ENCODE data around the gene RHEB. TPM values are rescaled to one million over a fixed set of nuclear protein-coding genes. Genes with fewer than 3 reads are reported as not detected.

RHEB gene
- polyA plus RNA-seq, 1 of the 3 experiments (the other 2 are of a cell fraction) = 87.3 TPM

DNA sequence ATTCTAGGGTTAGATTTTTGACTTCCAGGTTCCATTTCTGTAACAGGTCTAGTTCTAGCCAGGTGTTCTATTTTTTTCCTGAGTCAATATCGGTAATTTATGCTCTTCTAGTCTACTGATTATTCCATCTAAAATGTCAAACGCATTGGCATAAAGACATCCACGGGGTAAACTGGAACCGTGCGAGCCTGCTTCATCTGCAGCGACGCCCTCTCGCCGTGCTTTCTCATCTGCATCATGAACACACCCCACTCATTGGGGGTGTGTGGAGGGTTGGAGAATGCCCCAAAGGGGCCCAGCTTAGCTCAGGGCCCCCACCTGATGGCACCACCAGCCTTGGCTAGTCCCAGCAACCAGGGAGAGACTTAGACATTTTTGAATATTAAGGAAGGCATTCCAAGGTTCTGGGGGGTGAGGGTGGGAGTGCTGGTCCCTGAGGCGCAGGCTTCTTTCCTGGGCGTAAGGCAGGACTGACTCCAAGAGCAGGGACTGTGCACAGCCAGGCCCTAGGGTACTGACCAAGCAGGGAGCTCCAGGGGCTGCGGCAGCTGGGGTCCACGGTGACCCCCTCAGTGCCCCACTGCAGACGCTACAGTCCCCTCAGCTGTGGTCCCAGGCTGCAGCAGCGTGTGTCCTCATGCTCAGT lies 66.9 kb downstream of the RHEB start (continued):
- TF ChIP-seq, protein P1, sequence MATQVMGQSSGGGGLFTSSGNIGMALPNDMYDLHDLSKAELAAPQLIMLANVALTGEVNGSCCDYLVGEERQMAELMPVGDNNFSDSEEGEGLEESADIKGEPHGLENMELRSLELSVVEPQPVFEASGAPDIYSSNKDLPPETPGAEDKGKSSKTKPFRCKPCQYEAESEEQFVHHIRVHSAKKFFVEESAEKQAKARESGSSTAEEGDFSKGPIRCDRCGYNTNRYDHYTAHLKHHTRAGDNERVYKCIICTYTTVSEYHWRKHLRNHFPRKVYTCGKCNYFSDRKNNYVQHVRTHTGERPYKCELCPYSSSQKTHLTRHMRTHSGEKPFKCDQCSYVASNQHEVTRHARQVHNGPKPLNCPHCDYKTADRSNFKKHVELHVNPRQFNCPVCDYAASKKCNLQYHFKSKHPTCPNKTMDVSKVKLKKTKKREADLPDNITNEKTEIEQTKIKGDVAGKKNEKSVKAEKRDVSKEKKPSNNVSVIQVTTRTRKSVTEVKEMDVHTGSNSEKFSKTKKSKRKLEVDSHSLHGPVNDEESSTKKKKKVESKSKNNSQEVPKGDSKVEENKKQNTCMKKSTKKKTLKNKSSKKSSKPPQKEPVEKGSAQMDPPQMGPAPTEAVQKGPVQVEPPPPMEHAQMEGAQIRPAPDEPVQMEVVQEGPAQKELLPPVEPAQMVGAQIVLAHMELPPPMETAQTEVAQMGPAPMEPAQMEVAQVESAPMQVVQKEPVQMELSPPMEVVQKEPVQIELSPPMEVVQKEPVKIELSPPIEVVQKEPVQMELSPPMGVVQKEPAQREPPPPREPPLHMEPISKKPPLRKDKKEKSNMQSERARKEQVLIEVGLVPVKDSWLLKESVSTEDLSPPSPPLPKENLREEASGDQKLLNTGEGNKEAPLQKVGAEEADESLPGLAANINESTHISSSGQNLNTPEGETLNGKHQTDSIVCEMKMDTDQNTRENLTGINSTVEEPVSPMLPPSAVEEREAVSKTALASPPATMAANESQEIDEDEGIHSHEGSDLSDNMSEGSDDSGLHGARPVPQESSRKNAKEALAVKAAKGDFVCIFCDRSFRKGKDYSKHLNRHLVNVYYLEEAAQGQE (IDR thresholded peaks at IDR 0.05; ENCODE audit: low read depth, low read length) = no peak

DNA sequence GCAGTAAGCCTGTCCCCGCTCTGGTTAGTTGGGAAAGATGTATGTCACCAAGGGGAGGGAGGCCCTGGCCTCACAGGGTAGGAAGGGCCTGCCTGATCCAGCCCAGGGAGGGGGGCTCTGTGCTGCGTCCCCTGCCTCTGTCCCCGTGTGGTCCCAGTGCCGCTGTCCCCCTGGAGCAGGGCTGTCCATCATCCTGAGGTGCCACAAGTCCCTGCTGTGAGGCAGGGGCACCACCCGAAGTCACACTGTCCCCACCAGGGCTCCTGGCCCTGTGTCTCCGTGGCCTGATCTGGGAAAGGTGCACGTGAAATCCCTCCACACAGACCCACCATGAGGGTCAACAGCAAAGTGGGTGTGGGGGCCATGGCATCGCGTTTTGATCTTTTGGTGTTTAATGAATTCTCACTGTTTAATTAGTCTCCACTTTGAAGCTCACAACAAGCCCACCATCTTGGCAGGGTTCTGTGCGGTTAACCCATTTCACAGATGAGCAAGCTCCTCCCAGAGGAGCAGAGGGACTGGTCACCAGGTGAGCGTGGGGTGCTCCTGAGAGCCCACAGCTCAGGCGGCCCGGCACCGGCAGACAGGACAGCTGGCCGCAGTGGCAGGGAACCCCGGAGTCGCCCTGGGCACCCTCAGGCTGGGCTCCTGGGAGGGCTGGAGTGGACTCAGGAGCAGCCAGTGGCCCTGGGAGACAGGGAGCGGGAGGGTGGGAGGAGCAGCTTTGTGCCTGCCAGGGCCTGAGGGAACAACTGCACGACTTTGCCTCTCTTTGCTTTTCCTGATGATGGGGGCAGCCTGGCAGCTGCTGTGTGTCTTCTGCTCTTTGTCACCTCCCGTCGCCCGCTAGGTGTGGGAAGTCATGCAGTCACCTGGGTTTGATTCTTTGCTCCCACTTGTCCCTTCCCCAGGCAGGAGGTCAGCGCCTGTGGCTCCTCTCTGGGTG lies 67.8 kb downstream of the RHEB start:
- 79% methylated on average over 22 of the region's 23 CpGs for WGBS (ENCODE audit: low lambda C conversion rate)
- Histone ChIP-seq H3K27ac (ENCODE audit: low read depth in 2 of 2, low read length in 1 of 2) (no peak overlapping the region), H3K36me3 (replicated peaks in 1 of 2; ENCODE audit: control insufficient read depth in 1 of 2, insufficient read depth in 2 of 2, low read length in 1 of 2) (no peaks in the 10 kb centered on the region), H2AFZ (ENCODE audit: low read depth) (no peak overlapping the region), H3K9me2 (no peaks in the 10 kb centered on the region), H3K9ac (no peak overlapping the region), H3F3A (replicated peaks; ENCODE audit: insufficient read depth) (no peaks in the 10 kb centered on the region), H3K4me2 (no peak overlapping the region), H4K20me1 (ENCODE audit: insufficient read depth) (no peaks in the 10 kb centered on the region), H3K27me3 (ENCODE audit: insufficient read depth) (no peaks in the 10 kb centered on the region), H3K9me3 (no peaks in the 10 kb centered on the region), H3K4me3 (ENCODE audit: low read depth in 2 of 2, low read length in 1 of 2) (no peak overlapping the region), H3K79me2 (ENCODE audit: insufficient read depth) (no peaks in the 10 kb centered on the region), H3K4me1 (ENCODE audit: control insufficient read depth in 1 of 2, insufficient read depth in 2 of 2, low read depth in 1 of 2, low read length in 1 of 2) (no peaks in the 10 kb centered on the region; a peak in 1 of 4 replicates)
- ChIA-PET POLR2A (no interaction called here), CTCF (interaction anchor here (1.0 to 7.5 kb wide), 7 partner anchors 9 to 141 kb away, joined by 3 to 126 read pairs (median 3); no protein-coding TSS in a partner anchor)
- peak; percentile 55 for DNase-seq
- TF ChIP-seq, protein P2, sequence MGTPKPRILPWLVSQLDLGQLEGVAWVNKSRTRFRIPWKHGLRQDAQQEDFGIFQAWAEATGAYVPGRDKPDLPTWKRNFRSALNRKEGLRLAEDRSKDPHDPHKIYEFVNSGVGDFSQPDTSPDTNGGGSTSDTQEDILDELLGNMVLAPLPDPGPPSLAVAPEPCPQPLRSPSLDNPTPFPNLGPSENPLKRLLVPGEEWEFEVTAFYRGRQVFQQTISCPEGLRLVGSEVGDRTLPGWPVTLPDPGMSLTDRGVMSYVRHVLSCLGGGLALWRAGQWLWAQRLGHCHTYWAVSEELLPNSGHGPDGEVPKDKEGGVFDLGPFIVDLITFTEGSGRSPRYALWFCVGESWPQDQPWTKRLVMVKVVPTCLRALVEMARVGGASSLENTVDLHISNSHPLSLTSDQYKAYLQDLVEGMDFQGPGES (IDR thresholded peaks at IDR 0.05; ENCODE audit: low read depth, low read length) = no peak
- TF ChIP-seq, protein P3, sequence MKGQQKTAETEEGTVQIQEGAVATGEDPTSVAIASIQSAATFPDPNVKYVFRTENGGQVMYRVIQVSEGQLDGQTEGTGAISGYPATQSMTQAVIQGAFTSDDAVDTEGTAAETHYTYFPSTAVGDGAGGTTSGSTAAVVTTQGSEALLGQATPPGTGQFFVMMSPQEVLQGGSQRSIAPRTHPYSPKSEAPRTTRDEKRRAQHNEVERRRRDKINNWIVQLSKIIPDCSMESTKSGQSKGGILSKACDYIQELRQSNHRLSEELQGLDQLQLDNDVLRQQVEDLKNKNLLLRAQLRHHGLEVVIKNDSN (IDR thresholded peaks at IDR 0.05; ENCODE audit: borderline replicate concordance, low read depth) = no peak
- TF ChIP-seq TAF1 (IDR thresholded peaks at IDR 0.05; ENCODE audit: borderline replicate concordance, low read depth, low read length) (no peak), NRF1 (IDR thresholded peaks at IDR 0.05; ENCODE audit: low read depth, low read length) (no peak), RXRA (IDR thresholded peaks at IDR 0.05; ENCODE audit: borderline replicate concordance, low read depth) (no peak)
